HepG2 (cell line): ENCODE data around the gene SPAG7. TPM values are rescaled to one million over a fixed set of nuclear protein-coding genes. Genes with fewer than 3 reads are reported as not detected.
A peak's percentile ranks its signal among the peaks of the same experiment; 100 is the strongest.

Experiments used
- DNMT1 ChIP-seq: sonication (generic); formaldehyde crosslinking; IDR thresholded peaks from 2 replicates; pipeline ENCODE4 v1.5.1; 2020; ENCODE audit warnings: mild to moderate bottlenecking, missing genetic modification reagents
- JDP2 ChIP-seq: sonication (generic); formaldehyde crosslinking; IDR thresholded peaks from 2 replicates; pipeline ENCODE4 v1.8.1; 2022; ENCODE audit warnings: missing genetic modification reagents, borderline replicate concordance
- KDM4B ChIP-seq: sonication (generic); formaldehyde crosslinking; IDR thresholded peaks from 2 replicates; pipeline ENCODE4 v1.4.0; 2020; ENCODE audit warnings: missing genetic modification reagents
- MAFG ChIP-seq: sonication (generic); formaldehyde crosslinking; IDR thresholded peaks from 2 replicates; pipeline ENCODE4 v1.5.1; 2020; ENCODE audit warnings: mild to moderate bottlenecking, missing genetic modification reagents
- RFX5 ChIP-seq: IDR thresholded peaks from 2 replicates; pipeline ENCODE4 v1.6.1; 2011; ENCODE audit warnings: low read depth, low read length, improper control_type of control experiment
- SALL1 ChIP-seq: sonication (generic); formaldehyde crosslinking; IDR thresholded peaks from 2 replicates; pipeline ENCODE4 v1.8.0; 2022; ENCODE audit warnings: mild to moderate bottlenecking, missing genetic modification reagents
- SOX6 ChIP-seq, 2 experiments: fragments of 450-650 bp in 1 of 2; sonication (generic) in 1 of 2; formaldehyde crosslinking in 1 of 2; IDR thresholded peaks; 2 replicates each; pipeline versions ENCODE4 v1.4.0 to v1.6.1; 2017 to 2020; ENCODE audit warnings: antibody characterized with exemption in 1 of 2, mild to moderate bottlenecking in 1 of 2, missing genetic modification reagents in 1 of 2
- SUZ12 ChIP-seq: fragments of 150-350 bp; IDR thresholded peaks from 2 replicates; pipeline ENCODE4 v1.6.1; 2014; ENCODE audit warnings: low read depth, low read length
- TRAFD1 ChIP-seq: sonication (generic); formaldehyde crosslinking; IDR thresholded peaks from 2 replicates; pipeline ENCODE4 v1.5.1; 2020; ENCODE audit warnings: missing genetic modification reagents, mild to moderate bottlenecking, borderline replicate concordance
- ZNF496 ChIP-seq: sonication (generic); formaldehyde crosslinking; IDR thresholded peaks from 2 replicates; pipeline ENCODE4 v1.8.1; 2023; ENCODE audit warnings: mild to moderate bottlenecking, moderate library complexity, missing genetic modification reagents; ENCODE audit not compliant: insufficient replicate concordance
- ZNF580 ChIP-seq: IDR thresholded peaks from 2 replicates; pipeline ENCODE4 v1.6.1; 2016; ENCODE audit warnings: low read depth, borderline replicate concordance
- ZNF607 ChIP-seq: sonication (generic); formaldehyde crosslinking; IDR thresholded peaks from 2 replicates; pipeline ENCODE4 v1.5.1; 2020; ENCODE audit warnings: missing genetic modification reagents, mild to moderate bottlenecking, borderline replicate concordance
- ZNF704 ChIP-seq: sonication (generic); formaldehyde crosslinking; IDR thresholded peaks from 2 replicates; pipeline ENCODE4 v1.8.1; 2023; ENCODE audit warnings: mild to moderate bottlenecking, inconsistent platforms, moderate library complexity, missing genetic modification reagents, borderline replicate concordance
- polyA plus RNA-seq, 8 experiments: library from polyadenylated mRNA; depleted of rRNA in 3 of 8; stranded (reverse) in 7 of 8; unstranded in 1 of 8; fragments of >200 nt; fragmentation: Illumina TruSeq in 4 of 8; extraction: Trizol in 4 of 8; gene quantifications; 2 replicates each; pipeline versions ENCODE4 v1.2.1 to v1.2.3, GENCODE V29; 2011 to 2016; ENCODE audit warnings: low read depth in 4 of 8, missing spikeins in 1 of 8, mixed read lengths in 1 of 8; ENCODE audit not compliant: insufficient read depth in 1 of 8
- total RNA-seq, 5 experiments: library from RNA; depleted of rRNA; stranded (reverse); fragments of >200 nt; fragmentation: Illumina TruSeq; extraction: Trizol; gene quantifications; 2 replicates each; pipeline ENCODE4 v1.2.3, GENCODE V29; 2016; ENCODE audit warnings: low read depth in 1 of 5
- TF ChIP-seq, protein P1 (sequence below): sonication (generic); formaldehyde crosslinking; IDR thresholded peaks from 2 replicates; pipeline ENCODE4 v1.4.0; 2020; ENCODE audit warnings: missing genetic modification reagents
- TF ChIP-seq, protein P2 (sequence below): sonication (generic); formaldehyde crosslinking; IDR thresholded peaks from 2 replicates; pipeline ENCODE4 v1.4.0; 2020; ENCODE audit warnings: missing genetic modification reagents, mild to moderate bottlenecking, borderline replicate concordance
- TF ChIP-seq, protein P3 (sequence below): sonication (generic); formaldehyde crosslinking; IDR thresholded peaks from 2 replicates; pipeline ENCODE4 v1.5.0; 2020; ENCODE audit warnings: missing genetic modification reagents

Gene SPAG7
- total and polyA plus RNA-seq, 2 of the 13 experiments (the other 11 are each of a cell fraction or from before 2014, with no cell fraction given): 51.0 to 59.0 TPM

DNA sequence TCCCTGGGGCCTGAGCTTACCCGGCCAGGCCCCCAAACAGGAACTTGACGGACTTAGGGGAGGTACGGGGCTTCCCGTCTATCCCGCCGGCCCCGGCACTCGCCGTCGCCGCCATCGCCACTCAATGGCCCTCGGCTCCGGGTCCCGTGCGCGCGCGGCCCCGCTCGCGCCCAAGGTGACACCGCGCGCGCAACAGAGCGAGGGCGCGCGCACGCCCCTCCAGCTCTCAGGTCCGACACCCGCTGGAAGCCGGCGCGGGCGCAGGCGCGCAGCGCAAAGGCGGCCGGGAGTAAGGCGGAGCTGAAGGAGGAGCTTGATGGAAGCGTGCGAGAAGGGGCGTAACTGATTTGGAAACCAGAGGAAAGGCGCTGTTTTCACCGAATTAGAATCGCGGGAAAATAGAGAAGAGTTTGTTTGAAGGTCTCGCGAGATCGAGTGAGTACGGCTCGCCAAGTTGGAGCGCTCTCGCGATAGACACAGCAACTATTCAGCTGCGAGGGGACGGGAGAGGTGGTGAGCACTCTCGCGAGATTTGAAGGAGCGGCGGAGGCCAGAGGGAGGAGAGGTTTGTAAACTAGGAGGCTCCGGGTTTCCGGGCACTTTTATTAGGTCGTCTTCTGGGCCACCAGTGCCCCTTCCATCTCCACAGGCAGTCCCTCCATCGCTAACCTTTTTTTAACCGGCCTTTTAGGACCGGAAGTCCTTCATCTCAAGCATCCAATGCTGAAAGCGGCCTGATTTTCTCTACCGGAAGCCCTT, 27.6 kb downstream of the SPAG7 start, which contains the start of the genes RNF167 and SLC25A11 (continued):
- TF ChIP-seq DNMT1 (CRISPR knock-in tag) (no peak), ZNF607 (CRISPR knock-in tag) (0 out of 2 replicates have a peak, but pooled peaks have one; percentile 18), JDP2 (no peak), RFX5 (0 out of 2 replicates have a peak, but pooled peaks have one; percentile 46), SOX6 (IDR thresholded peaks at IDR 0.05) (no peak), SOX6 (CRISPR knock-in tag; IDR thresholded peaks at IDR 0.05) (no peak), TRAFD1 (CRISPR knock-in tag) (no peak), SUZ12 (no peak), MAFG (CRISPR knock-in tag) (no peak), KDM4B (CRISPR knock-in tag) (no peak), ZNF496 (CRISPR knock-in tag) (no peak), ZNF704 (CRISPR knock-in tag) (no peak), SALL1 (peak; percentile 70), ZNF580 (CRISPR knock-in tag) (no peak; the same call in 1 of the 2 replicates)
- TF ChIP-seq, protein P1, sequence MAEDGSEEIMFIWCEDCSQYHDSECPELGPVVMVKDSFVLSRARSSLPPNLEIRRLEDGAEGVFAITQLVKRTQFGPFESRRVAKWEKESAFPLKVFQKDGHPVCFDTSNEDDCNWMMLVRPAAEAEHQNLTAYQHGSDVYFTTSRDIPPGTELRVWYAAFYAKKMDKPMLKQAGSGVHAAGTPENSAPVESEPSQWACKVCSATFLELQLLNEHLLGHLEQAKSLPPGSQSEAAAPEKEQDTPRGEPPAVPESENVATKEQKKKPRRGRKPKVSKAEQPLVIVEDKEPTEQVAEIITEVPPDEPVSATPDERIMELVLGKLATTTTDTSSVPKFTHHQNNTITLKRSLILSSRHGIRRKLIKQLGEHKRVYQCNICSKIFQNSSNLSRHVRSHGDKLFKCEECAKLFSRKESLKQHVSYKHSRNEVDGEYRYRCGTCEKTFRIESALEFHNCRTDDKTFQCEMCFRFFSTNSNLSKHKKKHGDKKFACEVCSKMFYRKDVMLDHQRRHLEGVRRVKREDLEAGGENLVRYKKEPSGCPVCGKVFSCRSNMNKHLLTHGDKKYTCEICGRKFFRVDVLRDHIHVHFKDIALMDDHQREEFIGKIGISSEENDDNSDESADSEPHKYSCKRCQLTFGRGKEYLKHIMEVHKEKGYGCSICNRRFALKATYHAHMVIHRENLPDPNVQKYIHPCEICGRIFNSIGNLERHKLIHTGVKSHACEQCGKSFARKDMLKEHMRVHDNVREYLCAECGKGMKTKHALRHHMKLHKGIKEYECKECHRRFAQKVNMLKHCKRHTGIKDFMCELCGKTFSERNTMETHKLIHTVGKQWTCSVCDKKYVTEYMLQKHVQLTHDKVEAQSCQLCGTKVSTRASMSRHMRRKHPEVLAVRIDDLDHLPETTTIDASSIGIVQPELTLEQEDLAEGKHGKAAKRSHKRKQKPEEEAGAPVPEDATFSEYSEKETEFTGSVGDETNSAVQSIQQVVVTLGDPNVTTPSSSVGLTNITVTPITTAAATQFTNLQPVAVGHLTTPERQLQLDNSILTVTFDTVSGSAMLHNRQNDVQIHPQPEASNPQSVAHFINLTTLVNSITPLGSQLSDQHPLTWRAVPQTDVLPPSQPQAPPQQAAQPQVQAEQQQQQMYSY (CRISPR knock-in tag): no peak
- TF ChIP-seq, protein P2, sequence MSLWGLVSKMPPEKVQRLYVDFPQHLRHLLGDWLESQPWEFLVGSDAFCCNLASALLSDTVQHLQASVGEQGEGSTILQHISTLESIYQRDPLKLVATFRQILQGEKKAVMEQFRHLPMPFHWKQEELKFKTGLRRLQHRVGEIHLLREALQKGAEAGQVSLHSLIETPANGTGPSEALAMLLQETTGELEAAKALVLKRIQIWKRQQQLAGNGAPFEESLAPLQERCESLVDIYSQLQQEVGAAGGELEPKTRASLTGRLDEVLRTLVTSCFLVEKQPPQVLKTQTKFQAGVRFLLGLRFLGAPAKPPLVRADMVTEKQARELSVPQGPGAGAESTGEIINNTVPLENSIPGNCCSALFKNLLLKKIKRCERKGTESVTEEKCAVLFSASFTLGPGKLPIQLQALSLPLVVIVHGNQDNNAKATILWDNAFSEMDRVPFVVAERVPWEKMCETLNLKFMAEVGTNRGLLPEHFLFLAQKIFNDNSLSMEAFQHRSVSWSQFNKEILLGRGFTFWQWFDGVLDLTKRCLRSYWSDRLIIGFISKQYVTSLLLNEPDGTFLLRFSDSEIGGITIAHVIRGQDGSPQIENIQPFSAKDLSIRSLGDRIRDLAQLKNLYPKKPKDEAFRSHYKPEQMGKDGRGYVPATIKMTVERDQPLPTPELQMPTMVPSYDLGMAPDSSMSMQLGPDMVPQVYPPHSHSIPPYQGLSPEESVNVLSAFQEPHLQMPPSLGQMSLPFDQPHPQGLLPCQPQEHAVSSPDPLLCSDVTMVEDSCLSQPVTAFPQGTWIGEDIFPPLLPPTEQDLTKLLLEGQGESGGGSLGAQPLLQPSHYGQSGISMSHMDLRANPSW: peak; percentile 52; the same call in 1 of the 2 replicates
- TF ChIP-seq, protein P3, sequence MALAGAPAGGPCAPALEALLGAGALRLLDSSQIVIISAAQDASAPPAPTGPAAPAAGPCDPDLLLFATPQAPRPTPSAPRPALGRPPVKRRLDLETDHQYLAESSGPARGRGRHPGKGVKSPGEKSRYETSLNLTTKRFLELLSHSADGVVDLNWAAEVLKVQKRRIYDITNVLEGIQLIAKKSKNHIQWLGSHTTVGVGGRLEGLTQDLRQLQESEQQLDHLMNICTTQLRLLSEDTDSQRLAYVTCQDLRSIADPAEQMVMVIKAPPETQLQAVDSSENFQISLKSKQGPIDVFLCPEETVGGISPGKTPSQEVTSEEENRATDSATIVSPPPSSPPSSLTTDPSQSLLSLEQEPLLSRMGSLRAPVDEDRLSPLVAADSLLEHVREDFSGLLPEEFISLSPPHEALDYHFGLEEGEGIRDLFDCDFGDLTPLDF (CRISPR knock-in tag): peak; percentile 82
